Measurements from ENCODE around the gene EXD2.
A peak's percentile ranks its signal among the peaks of the same experiment; 100 is the strongest.

Gene EXD2

GRCh38 chr14:69191340-69192111, at the start of gene EXD2:
Gene EXD2, plus strand, starts transcription at chr14:69191498. Its CDS starts 17,973 bp downstream, at chr14:69209471.
- Histone ChIP-seq H3K9ac (ENCODE audit: low read depth, low read length) (peak within 1 kb of the TSS; percentile 78), H3K9me3 (ENCODE audit: control insufficient read depth, insufficient read depth, low read length) (no peaks in the 10 kb centered on the region), H3K4me1 (ENCODE audit: control insufficient read depth, insufficient read depth, low read length) (peaks cover 16% of the 10 kb centered on the region; the same call in 1 of the 2 replicates), H3K27me3 (ENCODE audit: control insufficient read depth, insufficient read depth, low read length) (no peaks in the 10 kb centered on the region), H3K36me3 (ENCODE audit: control insufficient read depth, insufficient read depth, low read length) (0 out of 2 replicates have a peak, but pooled peaks cover 4% of the 10 kb centered on the region), H3K4me3 (ENCODE audit: low read depth, low read length) (peak within 1 kb of the TSS; percentile 78), H3K27ac (ENCODE audit: low read depth, low read length) (peak within 1 kb of the TSS; percentile 87)

- peaks cover under 1% of the 10 kb centered on the region; the same call in 1 of the 2 replicates for H3K36me3 ChIP-seq (ENCODE audit: control insufficient read depth, insufficient read depth, low read length)
- no peak overlapping the region for H3K27ac ChIP-seq (ENCODE audit: low read depth, low read length)
- no peak overlapping the region for H3K4me3 ChIP-seq (ENCODE audit: low read depth, low read length)
- H3K4me1 ChIP-seq (ENCODE audit: control insufficient read depth, insufficient read depth, low read length) = peaks cover 19% of the 10 kb centered on the region
- no peaks in the 10 kb centered on the region for H3K9me3 ChIP-seq (ENCODE audit: control insufficient read depth, insufficient read depth, low read length)
- no peak overlapping the region for H3K9ac ChIP-seq (ENCODE audit: low read depth, low read length)
- H3K27me3 ChIP-seq (ENCODE audit: control insufficient read depth, insufficient read depth, low read length) = no peaks in the 10 kb centered on the region
These were observed 49.7 kb upstream of the EXD2 start for GRCh38 chr14:69141550-69141949.

- no peaks in the 10 kb centered on the region for H3K27me3 ChIP-seq (ENCODE audit: control insufficient read depth, insufficient read depth, low read length)
- no peaks in the 10 kb centered on the region for H3K9me3 ChIP-seq (ENCODE audit: control insufficient read depth, insufficient read depth, low read length)
- no peak overlapping the region for H3K9ac ChIP-seq (ENCODE audit: low read depth, low read length)
- H3K4me3 ChIP-seq (ENCODE audit: low read depth, low read length) = no peak overlapping the region
- peaks cover 19% of the 10 kb centered on the region for H3K4me1 ChIP-seq (ENCODE audit: control insufficient read depth, insufficient read depth, low read length)
- H3K36me3 ChIP-seq (ENCODE audit: control insufficient read depth, insufficient read depth, low read length) = peaks cover 6% of the 10 kb centered on the region; the same call in 1 of the 2 replicates
- no peak overlapping the region for H3K27ac ChIP-seq (ENCODE audit: low read depth, low read length)
These were observed 49.2 kb upstream of the EXD2 start for GRCh38 chr14:69142101-69142500.

- H3K9me3 ChIP-seq (ENCODE audit: control insufficient read depth, insufficient read depth, low read length) = no peaks in the 10 kb centered on the region
- H3K4me1 ChIP-seq (ENCODE audit: control insufficient read depth, insufficient read depth, low read length) = peaks cover 10% of the 10 kb centered on the region
These were observed 41.6 kb upstream of the EXD2 start for GRCh38 chr14:69149461-69150244.

GRCh38 chr14:69151458-69152180, 39.7 kb upstream of the EXD2 start:
- Histone ChIP-seq H3K9ac (ENCODE audit: low read depth, low read length) (peak overlapping the region; percentile 42), H3K27me3 (ENCODE audit: control insufficient read depth, insufficient read depth, low read length) (peaks cover 11% of the 10 kb centered on the region), H3K27ac (ENCODE audit: low read depth, low read length) (peak overlapping the region; percentile 92), H3K4me1 (ENCODE audit: control insufficient read depth, insufficient read depth, low read length) (peaks cover 14% of the 10 kb centered on the region), H3K4me3 (ENCODE audit: low read depth, low read length) (peak overlapping the region; percentile 82), H3K36me3 (ENCODE audit: control insufficient read depth, insufficient read depth, low read length) (peaks cover 14% of the 10 kb centered on the region), H3K9me3 (ENCODE audit: control insufficient read depth, insufficient read depth, low read length) (no peaks in the 10 kb centered on the region)

More at GRCh38 chr14:69149461-69150244, 41.6 kb upstream of the EXD2 start:
- H3K27ac ChIP-seq (ENCODE audit: low read depth, low read length) = no peak overlapping the region
- H3K4me3 ChIP-seq (ENCODE audit: low read depth, low read length) = no peak overlapping the region
- no peak overlapping the region for H3K9ac ChIP-seq (ENCODE audit: low read depth, low read length)
- H3K36me3 ChIP-seq (ENCODE audit: control insufficient read depth, insufficient read depth, low read length) = peaks cover 14% of the 10 kb centered on the region
- H3K27me3 ChIP-seq (ENCODE audit: control insufficient read depth, insufficient read depth, low read length) = peaks cover 11% of the 10 kb centered on the region

- peaks cover 6% of the 10 kb centered on the region for H3K36me3 ChIP-seq (ENCODE audit: control insufficient read depth, insufficient read depth, low read length)
These were observed 39.0 kb upstream of the EXD2 start for GRCh38 chr14:69152181-69152901.

GRCh38 chr14:69152902-69153151, 38.5 kb upstream of the EXD2 start, which contains the start of gene DCAF5:
Gene DCAF5, minus strand, starts transcription at chr14:69153119. Its CDS starts 141 bp downstream, at chr14:69152978.
- Histone ChIP-seq H3K4me3 (ENCODE audit: low read depth, low read length) (peak within 1 kb of the TSS; percentile 82), H3K9me3 (ENCODE audit: control insufficient read depth, insufficient read depth, low read length) (no peaks in the 10 kb centered on the region), H3K4me1 (ENCODE audit: control insufficient read depth, insufficient read depth, low read length) (peaks cover 14% of the 10 kb centered on the region), H3K27ac (ENCODE audit: low read depth, low read length) (peak within 1 kb of the TSS; percentile 92), H3K36me3 (ENCODE audit: control insufficient read depth, insufficient read depth, low read length) (peaks cover 6% of the 10 kb centered on the region), H3K9ac (ENCODE audit: low read depth, low read length) (peak within 1 kb of the TSS; percentile 42), H3K27me3 (ENCODE audit: control insufficient read depth, insufficient read depth, low read length) (peaks cover 11% of the 10 kb centered on the region)

More at GRCh38 chr14:69152181-69152901, 39.0 kb upstream of the EXD2 start:
- Histone ChIP-seq H3K9me3 (ENCODE audit: control insufficient read depth, insufficient read depth, low read length) (no peaks in the 10 kb centered on the region), H3K9ac (ENCODE audit: low read depth, low read length) (peak overlapping the region; percentile 42), H3K27ac (ENCODE audit: low read depth, low read length) (peak overlapping the region; percentile 92), H3K4me1 (ENCODE audit: control insufficient read depth, insufficient read depth, low read length) (peaks cover 14% of the 10 kb centered on the region), H3K4me3 (ENCODE audit: low read depth, low read length) (peak overlapping the region; percentile 82), H3K27me3 (ENCODE audit: control insufficient read depth, insufficient read depth, low read length) (peaks cover 11% of the 10 kb centered on the region)

- H3K27ac ChIP-seq (ENCODE audit: low read depth, low read length) = peak overlapping the region; percentile 92
These were observed 38.0 kb upstream of the EXD2 start for GRCh38 chr14:69153152-69153872.

GRCh38 chr14:69153873-69154270, 37.4 kb upstream of the EXD2 start:
- peaks cover 11% of the 10 kb centered on the region for H3K27me3 ChIP-seq (ENCODE audit: control insufficient read depth, insufficient read depth, low read length)
- peak overlapping the region; percentile 92 for H3K27ac ChIP-seq (ENCODE audit: low read depth, low read length)
- H3K9ac ChIP-seq (ENCODE audit: low read depth, low read length) = 0 out of 2 replicates have a peak overlapping the region, but pooled peaks have one; percentile 36
- peaks cover 14% of the 10 kb centered on the region for H3K4me1 ChIP-seq (ENCODE audit: control insufficient read depth, insufficient read depth, low read length)
- H3K4me3 ChIP-seq (ENCODE audit: low read depth, low read length) = peak overlapping the region; percentile 82
- H3K36me3 ChIP-seq (ENCODE audit: control insufficient read depth, insufficient read depth, low read length) = peaks cover 3% of the 10 kb centered on the region
- H3K9me3 ChIP-seq (ENCODE audit: control insufficient read depth, insufficient read depth, low read length) = no peaks in the 10 kb centered on the region

More at GRCh38 chr14:69153152-69153872, 38.0 kb upstream of the EXD2 start:
- H3K9me3 ChIP-seq (ENCODE audit: control insufficient read depth, insufficient read depth, low read length) = no peaks in the 10 kb centered on the region
- H3K4me1 ChIP-seq (ENCODE audit: control insufficient read depth, insufficient read depth, low read length) = peaks cover 14% of the 10 kb centered on the region
- peaks cover 11% of the 10 kb centered on the region for H3K27me3 ChIP-seq (ENCODE audit: control insufficient read depth, insufficient read depth, low read length)
- peak overlapping the region; percentile 36; the same call in 1 of the 2 replicates for H3K9ac ChIP-seq (ENCODE audit: low read depth, low read length)
- peak overlapping the region; percentile 82 for H3K4me3 ChIP-seq (ENCODE audit: low read depth, low read length)
- peaks cover 6% of the 10 kb centered on the region for H3K36me3 ChIP-seq (ENCODE audit: control insufficient read depth, insufficient read depth, low read length)

Data from HUES48 (cell line).